ENCODE data around the gene DRGX.

DNA sequence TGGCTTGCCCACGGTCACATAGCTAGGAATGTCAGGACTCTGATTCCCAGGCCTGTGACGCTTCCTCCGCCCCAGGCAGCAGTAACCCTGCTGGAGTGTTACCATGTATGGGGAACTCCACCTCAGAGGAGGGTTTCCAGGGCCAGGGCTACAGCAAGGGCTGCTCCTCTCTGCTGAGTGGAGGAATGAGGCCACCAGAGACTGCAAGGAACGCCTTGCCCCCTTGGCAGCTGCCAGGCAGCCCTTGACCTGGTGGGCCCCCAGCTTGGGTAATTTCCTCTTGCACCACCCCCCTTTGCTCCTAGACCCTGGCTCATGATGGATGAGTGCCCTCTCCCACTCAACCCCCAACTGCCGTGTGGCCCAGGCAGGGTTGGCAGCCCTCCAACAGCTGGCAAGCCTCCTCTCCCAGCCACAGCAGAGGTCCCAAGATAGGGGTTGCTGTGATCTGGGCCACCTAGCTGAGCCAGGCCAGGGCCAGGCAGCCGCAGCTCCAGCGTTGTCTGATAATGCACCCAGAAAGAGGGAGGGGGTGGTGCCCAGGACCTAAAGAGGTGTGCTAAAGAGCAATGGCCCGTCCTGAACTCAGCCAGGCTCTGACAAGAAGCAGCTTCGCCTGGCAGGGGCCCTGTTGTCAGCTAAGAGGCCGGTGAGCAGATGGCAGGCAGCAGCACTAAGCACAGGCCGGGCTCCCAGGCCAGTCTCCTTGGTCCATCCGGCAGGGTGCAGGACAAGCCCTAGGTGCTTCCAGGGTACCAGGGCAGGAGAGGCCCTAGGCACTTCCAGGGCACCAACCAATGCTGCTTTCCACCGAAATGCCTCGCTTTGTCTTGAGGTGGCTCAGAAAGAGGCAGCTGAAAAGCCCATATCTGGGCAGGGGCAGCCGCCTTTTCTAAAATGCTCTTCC, 35.4 kb downstream of the DRGX start:
- TF ChIP-seq GLIS1 (tag by site-specific recombination; IDR thresholded peaks at IDR 0.05) (peak; percentile 67), SCRT1 (tag by site-specific recombination; IDR thresholded peaks at IDR 0.05; ENCODE audit: borderline replicate concordance) (no peak), ZNF776 (tag by site-specific recombination; IDR thresholded peaks at IDR 0.05; ENCODE audit: borderline replicate concordance) (no peak), YY1 (tag by site-specific recombination; IDR thresholded peaks at IDR 0.05) (no peak), ZBTB21 (tag by site-specific recombination; IDR thresholded peaks at IDR 0.05) (no peak), ZNF585B (tag by site-specific recombination; IDR thresholded peaks at IDR 0.05) (no peak)
- TF ChIP-seq, protein P1, sequence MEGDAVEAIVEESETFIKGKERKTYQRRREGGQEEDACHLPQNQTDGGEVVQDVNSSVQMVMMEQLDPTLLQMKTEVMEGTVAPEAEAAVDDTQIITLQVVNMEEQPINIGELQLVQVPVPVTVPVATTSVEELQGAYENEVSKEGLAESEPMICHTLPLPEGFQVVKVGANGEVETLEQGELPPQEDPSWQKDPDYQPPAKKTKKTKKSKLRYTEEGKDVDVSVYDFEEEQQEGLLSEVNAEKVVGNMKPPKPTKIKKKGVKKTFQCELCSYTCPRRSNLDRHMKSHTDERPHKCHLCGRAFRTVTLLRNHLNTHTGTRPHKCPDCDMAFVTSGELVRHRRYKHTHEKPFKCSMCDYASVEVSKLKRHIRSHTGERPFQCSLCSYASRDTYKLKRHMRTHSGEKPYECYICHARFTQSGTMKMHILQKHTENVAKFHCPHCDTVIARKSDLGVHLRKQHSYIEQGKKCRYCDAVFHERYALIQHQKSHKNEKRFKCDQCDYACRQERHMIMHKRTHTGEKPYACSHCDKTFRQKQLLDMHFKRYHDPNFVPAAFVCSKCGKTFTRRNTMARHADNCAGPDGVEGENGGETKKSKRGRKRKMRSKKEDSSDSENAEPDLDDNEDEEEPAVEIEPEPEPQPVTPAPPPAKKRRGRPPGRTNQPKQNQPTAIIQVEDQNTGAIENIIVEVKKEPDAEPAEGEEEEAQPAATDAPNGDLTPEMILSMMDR (tag by site-specific recombination; IDR thresholded peaks at IDR 0.05): no peak
- TF ChIP-seq, protein P2, sequence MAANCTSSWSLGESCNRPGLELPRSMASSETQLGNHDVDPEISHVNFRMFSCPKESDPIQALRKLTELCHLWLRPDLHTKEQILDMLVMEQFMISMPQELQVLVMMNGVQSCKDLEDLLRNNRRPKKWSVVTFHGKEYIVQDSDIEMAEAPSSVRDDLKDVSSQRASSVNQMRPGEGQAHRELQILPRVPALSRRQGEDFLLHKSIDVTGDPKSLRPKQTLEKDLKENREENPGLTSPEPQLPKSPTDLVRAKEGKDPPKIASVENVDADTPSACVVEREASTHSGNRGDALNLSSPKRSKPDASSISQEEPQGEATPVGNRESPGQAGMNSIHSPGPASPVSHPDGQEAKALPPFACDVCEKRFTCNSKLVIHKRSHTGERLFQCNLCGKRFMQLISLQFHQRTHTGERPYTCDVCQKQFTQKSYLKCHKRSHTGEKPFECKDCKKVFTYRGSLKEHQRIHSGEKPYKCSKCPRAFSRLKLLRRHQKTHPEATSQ (tag by site-specific recombination; IDR thresholded peaks at IDR 0.05): no peak

Measured in HEK293 (cell line).